Upper lobe of left lung (tissue), 6 donors: ENCODE results near the gene TNS1. TPM values are rescaled to one million over a fixed set of nuclear protein-coding genes. Genes with fewer than 3 reads are reported as not detected.

Source experiments
- ATAC-seq, 2 donors: fragments of 200-7000 bp; cut with Tn5 transposase; one replicate each; pipeline ENCODE4 v1.9.1; 2022; ENCODE audit warnings: mild to moderate bottlenecking in 2 of 2, moderate library complexity in 2 of 2; ENCODE audit not compliant: low FRiP score in 2 of 2
- DNase-seq, 2 donors: peaks; one replicate each; pipeline ENCODE4 v3.0.0-alpha.2; 2019 to 2020
- H3K27ac ChIP-seq, 4 donors: fragments of 200-600 bp; sonication (generic); one replicate each; pipeline ENCODE4 v1.5.1; 2016 to 2019
- H3K27me3 ChIP-seq, 4 donors: fragments of 200-600 bp; sonication (generic); one replicate each; pipeline ENCODE4 v1.5.1; 2017 to 2019
- H3K36me3 ChIP-seq, 4 donors: fragments of 200-600 bp; sonication (generic); one replicate each; pipeline ENCODE4 v1.5.1; 2016 to 2019
- H3K4me1 ChIP-seq, 4 donors: fragments of 200-600 bp; sonication (generic); one replicate each; pipeline ENCODE4 v1.5.1; 2018 to 2019
- H3K4me3 ChIP-seq, 4 donors: fragments of 200-600 bp; sonication (generic); one replicate each; pipeline ENCODE4 v1.5.1; 2017 to 2019; ENCODE audit warnings: mild to moderate bottlenecking in 2 of 4, moderate library complexity in 1 of 4
- H3K9me3 ChIP-seq, 4 donors: fragments of 200-600 bp; sonication (generic); one replicate each; pipeline ENCODE4 v1.5.1; 2018 to 2019
- CTCF ChIP-seq, 6 experiments: fragments of 450-650 bp in 4 of 6; fragments of 200-600 bp in 2 of 6; sonication (generic) in 2 of 6; IDR thresholded peaks; one replicate each; pipeline ENCODE4 v1.5.1; 2016 to 2019; ENCODE audit warnings: antibody characterized with exemption in 6 of 6
- EP300 ChIP-seq, 4 donors: sonication (generic); formaldehyde crosslinking; IDR thresholded peaks; one replicate each; pipeline ENCODE4 v1.5.1; 2017; ENCODE audit warnings: antibody characterized with exemption in 4 of 4, control low read depth in 2 of 4
- POLR2A ChIP-seq, 4 donors: fragments of 450-650 bp; IDR thresholded peaks; one replicate each; pipeline ENCODE4 v1.5.1; 2016 to 2017; ENCODE audit warnings: antibody characterized with exemption in 4 of 4, mild to moderate bottlenecking in 2 of 4
- POLR2AphosphoS5 ChIP-seq, 2 donors: sonication (generic); formaldehyde crosslinking; IDR thresholded peaks; one replicate each; pipeline ENCODE4 v1.5.1; 2017; ENCODE audit warnings: antibody characterized with exemption in 2 of 2
- WGBS, 2 donors: methylation state at CpG; one replicate each; pipeline ENCODE4 v1.1.5; 2017 to 2018; 5-methylcytosine and 5-hydroxymethylcytosine counted together
- total RNA-seq, 6 donors: library from RNA; depleted of rRNA in 4 of 6; stranded (reverse); fragments of >200 nt in 4 of 6; gene quantifications; one replicate each; pipeline versions ENCODE4 v1.1.0 to v1.2.1, GENCODE V29; 2016 to 2021
- donor health status: DM: no; HTN: no; CAD: no; lungs with moderate emphysema.
- donor health status: DM: no; HTN: yes; CAD: no; lungs with severe emphysema.

The TNS1 gene
- total RNA-seq, 6 donors from 2014 or later = 325 to 1,095 (median 550) TPM

DNA sequence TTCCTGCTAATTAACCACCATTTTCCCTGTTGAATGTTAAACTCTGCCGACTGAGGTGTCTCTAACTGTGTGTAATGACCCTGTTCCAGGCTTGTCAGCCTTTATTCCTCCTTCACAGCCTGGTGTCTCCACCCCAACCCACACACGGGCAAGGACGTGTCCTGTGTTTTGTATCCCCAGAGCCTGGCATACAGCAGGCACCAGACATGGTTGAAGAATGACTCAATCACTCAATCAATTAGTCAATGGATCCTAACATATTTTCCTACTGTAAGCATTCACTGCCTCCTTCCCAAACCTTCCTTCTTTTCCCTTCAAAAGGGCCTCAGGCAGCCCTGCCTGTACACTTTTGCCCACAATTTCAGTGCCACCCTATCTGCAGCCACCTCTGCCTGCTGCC lies 2.7 kb upstream of the TNS1 start:
- Histone ChIP-seq H3K27me3 (peaks cover 0 to 15% (median 7%) of the 10 kb centered on the region in 4 donors), H3K4me1 (peaks cover 17 to 28% (median 21%) of the 10 kb centered on the region in 4 donors), H3K27ac (no peak overlapping the region), H3K9me3 (no peaks in the 10 kb centered on the region), H3K36me3 (no peaks in the 10 kb centered on the region), H3K4me3 (no peak overlapping the region)
- no peak for DNase-seq
- 89 to 92% methylated on average over 3 of the region's 3 CpGs for WGBS, 2 donors
- TF ChIP-seq EP300 (IDR thresholded peaks at IDR 0.05) (no peak), CTCF (IDR thresholded peaks at IDR 0.05) (no peak), POLR2AphosphoS5 (IDR thresholded peaks at IDR 0.05) (no peak), POLR2A (IDR thresholded peaks at IDR 0.05) (no peak)
- ATAC-seq = no peak

DNA sequence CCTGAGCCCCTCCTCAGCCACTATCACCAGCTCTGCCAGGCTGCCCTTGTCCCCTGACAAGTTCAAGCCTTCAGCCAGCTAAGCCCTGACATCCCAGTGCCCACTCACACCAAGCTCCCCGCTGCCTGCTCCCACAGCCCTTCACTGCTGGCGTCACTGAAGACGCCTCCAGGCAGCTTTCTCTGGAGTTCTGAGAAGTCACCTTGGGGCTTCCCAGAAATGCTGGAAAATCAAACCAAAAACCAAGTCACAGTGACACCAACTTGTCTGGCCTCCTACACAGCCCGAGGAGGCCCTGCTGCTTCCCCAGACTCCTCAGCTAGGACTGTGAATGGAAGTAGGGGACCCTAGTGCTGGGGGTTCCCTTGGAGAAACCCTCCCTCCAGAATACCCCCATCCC lies 2.2 kb upstream of the TNS1 start:
- H3K27ac ChIP-seq = no peak overlapping the region
- WGBS, 2 donors = 93 to 95% methylated on average over 3 to 4 of the region's 4 CpGs
- TF ChIP-seq CTCF (IDR thresholded peaks at IDR 0.05) = no peak
- no peak for TF ChIP-seq POLR2A (IDR thresholded peaks at IDR 0.05)
- TF ChIP-seq EP300 (IDR thresholded peaks at IDR 0.05) = no peak
- no peak for TF ChIP-seq POLR2AphosphoS5 (IDR thresholded peaks at IDR 0.05)
- H3K4me1 ChIP-seq = peaks cover 13 to 23% (median 17%) of the 10 kb centered on the region in 4 donors
- no peak overlapping the region for H3K4me3 ChIP-seq
- H3K9me3 ChIP-seq = no peaks in the 10 kb centered on the region
- DNase-seq (no peak), ATAC-seq (no peak)
- no peaks in the 10 kb centered on the region for H3K36me3 ChIP-seq
- H3K27me3 ChIP-seq = peaks cover 0 to 10% (median 4%) of the 10 kb centered on the region in 4 donors

- H3K4me1 ChIP-seq = peaks cover 8 to 15% (median 12%) of the 10 kb centered on the region in 4 donors
These were observed 1.2 kb upstream of the TNS1 start for GRCh38 chr2:218003981-218004419.

DNA sequence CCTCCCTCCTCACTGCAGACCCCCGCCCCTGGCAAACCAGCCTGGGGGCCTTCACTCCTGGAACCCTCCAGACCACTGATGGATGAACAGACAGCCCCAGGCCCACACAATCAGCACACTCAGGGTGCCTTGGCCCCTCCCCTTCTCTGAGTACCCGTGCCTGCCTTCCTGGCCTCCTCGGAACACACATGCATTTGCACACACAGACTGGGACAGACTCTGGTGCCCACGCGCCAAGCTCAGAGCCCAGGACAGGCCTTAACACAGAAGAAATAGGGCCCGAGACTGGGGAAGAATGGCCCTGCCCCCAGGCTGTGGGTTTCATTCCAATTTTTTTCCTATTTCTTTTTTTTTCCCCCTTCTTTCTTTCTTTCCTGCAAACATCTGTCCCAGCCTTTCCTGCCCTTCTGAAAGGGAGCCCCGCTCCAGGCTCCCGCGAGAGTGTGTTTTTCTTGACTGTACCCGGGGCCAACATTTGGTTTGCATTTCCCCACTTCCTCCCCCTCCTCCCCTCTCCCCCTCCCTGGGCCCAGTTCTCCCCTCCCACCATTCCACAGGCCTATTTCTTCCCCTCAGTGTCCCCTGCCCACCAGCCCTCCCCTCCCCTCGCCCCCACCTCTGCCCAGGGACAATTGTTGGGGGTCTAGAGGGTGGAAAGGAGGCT lies 618 bp upstream of the TNS1 start:
- Histone ChIP-seq H3K27ac (peak overlapping the region in 3 of 4 donors; percentile 12 to 48 (median 14)), H3K9me3 (no peaks in the 10 kb centered on the region), H3K27me3 (no peaks in the 10 kb centered on the region), H3K4me3 (peak overlapping the region in 1 of 4 donors; percentile 9), H3K4me1 (peaks cover 8 to 15% (median 12%) of the 10 kb centered on the region in 4 donors), H3K36me3 (no peaks in the 10 kb centered on the region)
- no peak for TF ChIP-seq POLR2AphosphoS5 (IDR thresholded peaks at IDR 0.05)
- no peak for TF ChIP-seq POLR2A (IDR thresholded peaks at IDR 0.05)
- TF ChIP-seq EP300 (IDR thresholded peaks at IDR 0.05) = no peak
- TF ChIP-seq CTCF (IDR thresholded peaks at IDR 0.05) = no peak
- no peak for DNase-seq
- ATAC-seq = peak in 1 of 2 donors; percentile 77
- WGBS, 2 donors = 39 to 53% methylated on average over 10 to 11 of the region's 11 CpGs

More at GRCh38 chr2:218003981-218004419, 1.2 kb upstream of the TNS1 start:
- WGBS, 2 donors = 47 to 50% methylated on average over 1 to 6 of the region's 6 CpGs
- TF ChIP-seq EP300 (IDR thresholded peaks at IDR 0.05) (no peak), POLR2AphosphoS5 (IDR thresholded peaks at IDR 0.05) (peak in 1 of 2 donors; percentile 42)
- peak overlapping the region in 1 of 4 donors; percentile 36 for H3K27ac ChIP-seq
- no peaks in the 10 kb centered on the region for H3K36me3 ChIP-seq
- H3K4me3 ChIP-seq = no peak overlapping the region
- H3K9me3 ChIP-seq = no peaks in the 10 kb centered on the region
- ATAC-seq (peak; percentile 82 to 91), DNase-seq (peak in 1 of 2 donors; percentile 82)
- H3K27me3 ChIP-seq = peaks cover 0 to under 1% (median 0%) of the 10 kb centered on the region in 4 donors

DNA sequence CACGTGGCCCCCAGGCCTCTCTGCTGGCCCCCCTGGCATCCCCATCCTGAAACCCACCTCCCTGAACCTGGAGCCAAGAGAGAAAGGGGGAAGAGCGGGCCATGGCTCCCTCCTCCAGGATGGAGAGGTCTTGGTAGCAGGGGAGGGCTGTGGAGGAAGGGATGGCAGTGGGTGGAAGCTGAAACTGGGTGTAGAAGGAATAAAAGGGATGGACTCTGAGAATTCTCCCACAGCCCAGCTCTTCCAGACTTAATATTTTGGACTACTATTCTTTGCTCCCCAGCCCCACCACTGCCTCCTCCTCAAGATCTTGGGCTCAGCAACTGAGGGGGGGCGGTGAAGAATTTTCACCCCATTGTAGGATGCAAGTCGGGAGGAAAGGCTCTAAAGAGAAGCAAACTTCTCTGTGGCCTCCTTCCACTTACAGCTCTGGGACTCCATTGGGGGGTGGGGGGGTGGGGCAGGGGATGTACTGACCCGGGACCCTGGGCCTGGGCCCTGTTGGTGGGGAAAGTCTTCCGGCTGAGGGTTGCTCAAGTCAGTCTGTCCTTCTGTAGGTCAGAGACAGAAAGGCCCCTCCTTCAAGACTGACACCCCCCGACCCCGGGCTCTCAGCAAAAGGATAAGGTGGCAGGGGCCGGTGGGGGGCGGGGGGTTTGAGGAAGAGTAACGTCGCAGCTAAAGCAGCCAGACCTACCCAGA lies 501 bp downstream of the TNS1 start:
- H3K36me3 ChIP-seq = no peaks in the 10 kb centered on the region
- peak overlapping the region in 2 of 4 donors; percentile 38 to 48 for H3K27ac ChIP-seq
- H3K9me3 ChIP-seq = no peaks in the 10 kb centered on the region
- no peaks in the 10 kb centered on the region for H3K27me3 ChIP-seq
- WGBS, 2 donors = 60 to 72% methylated on average over 11 of the region's 12 CpGs
- peak overlapping the region in 3 of 4 donors; percentile 6 to 13 (median 9) for H3K4me3 ChIP-seq
- TF ChIP-seq POLR2AphosphoS5 (IDR thresholded peaks at IDR 0.05) (no peak), EP300 (IDR thresholded peaks at IDR 0.05) (no peak), POLR2A (IDR thresholded peaks at IDR 0.05) (no peak), CTCF (IDR thresholded peaks at IDR 0.05) (no peak)
- H3K4me1 ChIP-seq = peaks cover 8 to 15% (median 12%) of the 10 kb centered on the region in 4 donors
- ATAC-seq (no peak), DNase-seq (no peak)
